GM12878 (cell line): Measurements from ENCODE around the gene MEIS1. TPM values are rescaled to one million over a fixed set of nuclear protein-coding genes. Genes with fewer than 3 reads are reported as not detected.

Experiments used
- ATAC-seq: fragments of 200-7000 bp; cut with Tn5 transposase; 3 replicates; pipeline ENCODE4 v1.9.1; 2020; ENCODE audit warnings: mild to moderate bottlenecking, moderate library complexity
- BruUV-seq: library from RNA; stranded (reverse); fragments of 400-500 nt; replicated peaks from 2 replicates; lab custom pipeline; 2021; lab: Mats Ljungman, UMichigan
- CTCF ChIA-PET: fragments of 300-600 bp; sonication (Branson Sonifier 250); formaldehyde crosslinking; extraction: SDS; loops from one replicate; lab custom pipeline; 2021; ENCODE audit warnings: inconsistent platforms; lab: Yijun Ruan, JAX
- POLR2A ChIA-PET: fragments of 350-600 bp; formaldehyde crosslinking; extraction: SDS; loops from one replicate; lab custom pipeline; 2021; ENCODE audit warnings: inconsistent platforms; lab: Charles Lee
- RAD21 ChIA-PET: fragments of 300-600 bp; sonication (Branson Sonifier 250); formaldehyde crosslinking; loops from one replicate; lab custom pipeline; 2023; ENCODE audit warnings: antibody characterized with exemption; ENCODE audit not compliant: unreplicated experiment; lab: Charles Lee
- SMC1A ChIA-PET: fragments of 300-600 bp; sonication (Branson Sonifier 250); formaldehyde crosslinking; loops from one replicate; lab custom pipeline; 2023; ENCODE audit not compliant: unreplicated experiment, uncharacterized antibody; lab: Charles Lee
- DNase-seq: peaks from one replicate; pipeline ENCODE4 v3.0.0-alpha.2; 2011; ENCODE audit warnings: low read depth, low spot score
- FAIRE-seq: peaks from 3 replicates; lab custom pipeline; 2011; peaks lifted over from hg19 to GRCh38; lab: Jason Lieb, UNC
- H2AFZ ChIP-seq: 2 replicates; pipeline ENCODE4 v1.6.0; 2011; ENCODE audit warnings: low read depth, low read length, control low read depth; ENCODE audit not compliant: control insufficient read depth
- H3K27ac ChIP-seq: 2 replicates; pipeline ENCODE4 v1.5.1; 2011; ENCODE audit warnings: control low read depth; ENCODE audit not compliant: control insufficient read depth, insufficient read depth
- H3K27me3 ChIP-seq, 2 experiments: replicated peaks in 1 of 2; 2 replicates each; pipeline versions ENCODE4 v1.6.0 to v1.6.1; 2011; ENCODE audit warnings: low read length in 1 of 2; ENCODE audit not compliant: control insufficient read depth in 2 of 2, insufficient read depth in 2 of 2
- H3K36me3 ChIP-seq, 2 experiments: 2 replicates each; pipeline ENCODE4 v1.5.1; 2011; ENCODE audit warnings: low read length in 1 of 2; ENCODE audit not compliant: control insufficient read depth in 2 of 2, insufficient read depth in 2 of 2
- H3K4me1 ChIP-seq: 2 replicates; pipeline ENCODE4 v1.6.1; 2011; ENCODE audit warnings: mild to moderate bottlenecking, low read length, moderate library complexity, mixed read lengths; ENCODE audit not compliant: control insufficient read depth, insufficient read depth
- H3K4me2 ChIP-seq: 2 replicates; pipeline ENCODE4 v1.6.0; 2011; ENCODE audit warnings: control low read depth; ENCODE audit not compliant: control insufficient read depth, insufficient read depth
- H3K4me3 ChIP-seq: fragments of 200-600 bp; sonication (generic); 2 replicates; pipeline ENCODE4 v1.5.1; 2016
- H3K79me2 ChIP-seq: 2 replicates; pipeline ENCODE4 v1.6.0; 2011; ENCODE audit warnings: low read length; ENCODE audit not compliant: control insufficient read depth, insufficient read depth
- H3K9ac ChIP-seq: 2 replicates; pipeline ENCODE4 v1.8.0; 2011; ENCODE audit warnings: low read length, control low read depth, mixed read lengths; ENCODE audit not compliant: control insufficient read depth, insufficient read depth
- H3K9me3 ChIP-seq: replicated peaks from 3 replicates; pipeline ENCODE4 v1.5.1; 2011; ENCODE audit warnings: mild to moderate bottlenecking, low read length; ENCODE audit not compliant: control insufficient read depth, insufficient read depth
- H4K20me1 ChIP-seq: 2 replicates; pipeline ENCODE4 v1.6.0; 2011; ENCODE audit not compliant: control insufficient read depth, insufficient read depth
- ATF7 ChIP-seq: fragments of 450-650 bp; IDR thresholded peaks from 2 replicates; pipeline ENCODE4 v1.6.1; 2016; ENCODE audit warnings: low read depth, mild to moderate bottlenecking
- KLF5 ChIP-seq: fragments of 450-650 bp; IDR thresholded peaks from 2 replicates; pipeline ENCODE4 v1.6.1; 2014; ENCODE audit warnings: mild to moderate bottlenecking; ENCODE audit not compliant: partially characterized antibody
- MXI1 ChIP-seq: fragments of 150-350 bp; IDR thresholded peaks from 2 replicates; pipeline ENCODE4 v1.6.1; 2011; ENCODE audit warnings: low read depth, mild to moderate bottlenecking, inconsistent platforms, low read length, improper control_type of control experiment
- NR2C1 ChIP-seq: fragments of 450-650 bp; IDR thresholded peaks from 2 replicates; pipeline ENCODE4 v1.6.1; 2017; ENCODE audit warnings: antibody characterized with exemption, mild to moderate bottlenecking, moderate library complexity
- SMAD5 ChIP-seq: IDR thresholded peaks from 2 replicates; pipeline ENCODE4 v1.6.1; 2016; ENCODE audit warnings: antibody characterized with exemption, low read depth
- TCF3 ChIP-seq: IDR thresholded peaks from 2 replicates; pipeline ENCODE4 v1.6.1; 2012; ENCODE audit warnings: low read depth, mild to moderate bottlenecking, low read length, borderline replicate concordance; ENCODE audit not compliant: insufficient read depth
- WGBS: methylation state at CpG from one replicate; pipeline ENCODE4 v1.1.6; 2016; ENCODE audit warnings: low lambda C conversion rate; ENCODE audit not compliant: insufficient replicate concordance, insufficient coverage; ENCODE audit errors: missing lambda C conversion rate; 5-methylcytosine and 5-hydroxymethylcytosine counted together
- in situ Hi-C: fragments of 300-500 bp; cut with MboI; formaldehyde crosslinking; loops from 9 replicates; pipeline ENCODE4 v1.14.3; 2018; ENCODE audit warnings: mixed read lengths
- intact Hi-C: fragments of 100-400 bp; cut with micrococcal nuclease; formaldehyde crosslinking; loops from one replicate; pipeline ENCODE4 v1.14.2; 2022; ENCODE audit not compliant: unreplicated experiment
- polyA plus RNA-seq, 11 experiments: library from polyadenylated mRNA; depleted of rRNA in 4 of 11; unstranded in 6 of 11; stranded (reverse) in 5 of 11; fragments of >200 nt; fragmentation: Nextera tagmentation in 4 of 11; fragmentation: Illumina TruSeq in 1 of 11; extraction: Ambion mirVana in 4 of 11; extraction: Trizol in 1 of 11; gene quantifications; 1 replicate in 1 of 11; 2 replicates in 10 of 11; pipeline versions ENCODE4 v1.2.1 to v1.2.3, GENCODE V29; 2011 to 2016; ENCODE audit warnings: inconsistent platforms in 2 of 11, missing spikeins in 2 of 11, low read depth in 1 of 11
- total RNA-seq, 4 experiments: library from RNA; depleted of rRNA in 3 of 4; stranded (reverse); fragments of >200 nt in 3 of 4; fragmentation: Illumina TruSeq in 1 of 4; extraction: Trizol in 1 of 4; gene quantifications; 2 replicates each; pipeline versions ENCODE4 v1.2.1 to v1.2.3, GENCODE V29; 2013 to 2021
- TF ChIP-seq, protein P1 (sequence below): fragments of 450-650 bp; formaldehyde crosslinking; IDR thresholded peaks from 2 replicates; pipeline ENCODE4 v1.4.0; 2022; ENCODE audit warnings: mild to moderate bottlenecking, moderate library complexity

MEIS1 gene
- total and polyA plus RNA-seq, 10 of the 15 experiments (the other 5 are each of a cell fraction or from before 2014, with no cell fraction given): 0.04 to 0.31 (median 0.14) TPM; not detected in 6

DNA sequence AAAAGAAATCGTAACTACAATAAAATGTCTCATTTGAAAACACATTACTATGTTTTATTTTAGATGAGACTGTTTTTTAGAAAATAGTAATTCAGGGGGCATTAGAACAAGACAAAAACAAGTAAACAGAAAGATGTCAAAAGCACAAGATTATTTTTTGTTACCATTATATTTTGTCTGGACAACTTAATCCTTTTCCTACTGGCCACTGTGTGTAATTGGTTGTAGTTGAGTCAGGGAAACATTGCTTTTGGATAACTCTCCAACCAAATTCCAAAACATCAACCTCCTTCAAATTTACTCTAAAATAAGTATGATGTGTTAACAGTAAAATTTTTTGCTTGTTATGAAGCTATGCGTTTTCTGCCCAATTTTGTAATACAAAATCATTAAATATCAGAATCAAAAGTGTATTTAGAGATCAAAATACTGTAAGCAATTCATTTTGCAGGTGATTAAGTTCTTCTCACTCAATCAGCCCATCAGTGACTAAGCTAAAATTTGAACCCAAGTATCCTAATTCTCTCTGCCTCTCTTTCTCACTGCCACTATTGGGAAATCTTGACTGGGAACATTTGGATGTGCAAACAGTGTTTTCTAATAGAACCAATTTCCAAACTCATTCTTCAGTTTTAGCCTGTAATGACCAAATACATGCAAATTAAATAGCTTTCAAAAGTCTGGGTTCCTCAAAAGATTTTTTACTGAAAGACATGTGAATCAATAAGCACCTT lies 11.4 kb upstream of the MEIS1 start:
- Histone ChIP-seq H3K9ac (no peak overlapping the region), H3K27me3 (no peaks in the 10 kb centered on the region; a peak in 1 of 4 replicates), H3K4me2 (no peak overlapping the region), H3K27ac (no peak overlapping the region), H3K36me3 (no peaks in the 10 kb centered on the region), H2AFZ (no peak overlapping the region), H3K4me3 (no peak overlapping the region), H4K20me1 (no peaks in the 10 kb centered on the region), H3K79me2 (no peaks in the 10 kb centered on the region), H3K4me1 (no peaks in the 10 kb centered on the region), H3K9me3 (no peaks in the 10 kb centered on the region)
- ATAC-seq: no peak
- TF ChIP-seq, protein P1, sequence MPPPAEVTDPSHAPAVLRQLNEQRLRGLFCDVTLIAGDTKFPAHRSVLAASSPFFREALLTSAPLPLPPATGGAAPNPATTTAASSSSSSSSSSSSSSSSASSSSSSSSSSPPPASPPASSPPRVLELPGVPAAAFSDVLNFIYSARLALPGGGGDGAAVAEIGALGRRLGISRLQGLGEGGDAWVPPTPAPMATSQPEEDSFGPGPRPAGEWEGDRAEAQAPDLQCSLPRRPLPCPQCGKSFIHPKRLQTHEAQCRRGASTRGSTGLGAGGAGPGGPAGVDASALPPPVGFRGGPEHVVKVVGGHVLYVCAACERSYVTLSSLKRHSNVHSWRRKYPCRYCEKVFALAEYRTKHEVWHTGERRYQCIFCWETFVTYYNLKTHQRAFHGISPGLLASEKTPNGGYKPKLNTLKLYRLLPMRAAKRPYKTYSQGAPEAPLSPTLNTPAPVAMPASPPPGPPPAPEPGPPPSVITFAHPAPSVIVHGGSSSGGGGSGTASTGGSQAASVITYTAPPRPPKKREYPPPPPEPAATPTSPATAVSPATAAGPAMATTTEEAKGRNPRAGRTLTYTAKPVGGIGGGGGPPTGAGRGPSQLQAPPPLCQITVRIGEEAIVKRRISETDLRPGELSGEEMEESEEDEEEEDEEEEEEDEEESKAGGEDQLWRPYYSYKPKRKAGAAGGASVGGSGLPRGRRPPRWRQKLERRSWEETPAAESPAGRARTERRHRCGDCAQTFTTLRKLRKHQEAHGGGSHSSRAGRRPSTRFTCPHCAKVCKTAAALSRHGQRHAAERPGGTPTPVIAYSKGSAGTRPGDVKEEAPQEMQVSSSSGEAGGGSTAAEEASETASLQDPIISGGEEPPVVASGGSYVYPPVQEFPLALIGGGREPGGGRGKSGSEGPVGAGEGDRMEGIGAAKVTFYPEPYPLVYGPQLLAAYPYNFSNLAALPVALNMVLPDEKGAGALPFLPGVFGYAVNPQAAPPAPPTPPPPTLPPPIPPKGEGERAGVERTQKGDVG (CRISPR knock-in tag): no peak
- TF ChIP-seq ATF7 (no peak), TCF3 (no peak), NR2C1 (no peak), KLF5 (no peak), MXI1 (no peak), SMAD5 (no peak)
- in situ Hi-C loops (no loop called here), intact Hi-C loops (no loop called here)
- BruUV-seq: no TSS peak
- SMC1A ChIA-PET: no interaction called here
- WGBS: 21% methylated on average over 2 of the region's 2 CpGs
- CTCF ChIA-PET: no interaction called here
- no peak for FAIRE-seq
- POLR2A ChIA-PET: no interaction called here
- RAD21 ChIA-PET: no interaction called here
- DNase-seq: no peak
